Measurements from ENCODE around the gene PITX2.

Gene PITX2

GRCh38 chr4:110634350-110635162 is 11.7 kb upstream of the PITX2 start:
- no peak for TF ChIP-seq CSDC2 (CRISPR knock-in tag; IDR thresholded peaks at IDR 0.05)
- no peak for TF ChIP-seq TSHZ2 (CRISPR knock-in tag; IDR thresholded peaks at IDR 0.05)
- no peak for TF ChIP-seq ZNF8 (CRISPR knock-in tag; IDR thresholded peaks at IDR 0.05)
- TF ChIP-seq ESRRG (CRISPR knock-in tag; IDR thresholded peaks at IDR 0.05): no peak
- no peak for TF ChIP-seq ISL1 (CRISPR knock-in tag; IDR thresholded peaks at IDR 0.05)
- TF ChIP-seq BACH2 (CRISPR knock-in tag; IDR thresholded peaks at IDR 0.05; ENCODE audit: borderline replicate concordance): no peak
- no peak for TF ChIP-seq PPARA (CRISPR knock-in tag; IDR thresholded peaks at IDR 0.05; ENCODE audit: borderline replicate concordance)
- no peak for TF ChIP-seq ZC3H10 (CRISPR knock-in tag; IDR thresholded peaks at IDR 0.05)
- ATAC-seq: no peak

- TF ChIP-seq CSDC2 (CRISPR knock-in tag; IDR thresholded peaks at IDR 0.05): no peak
- TF ChIP-seq PPARA (CRISPR knock-in tag; IDR thresholded peaks at IDR 0.05; ENCODE audit: borderline replicate concordance): no peak
- TF ChIP-seq SNAI2 (CRISPR knock-in tag; IDR thresholded peaks at IDR 0.05): no peak
- no peak for TF ChIP-seq BACH2 (CRISPR knock-in tag; IDR thresholded peaks at IDR 0.05; ENCODE audit: borderline replicate concordance)
- no peak for TF ChIP-seq CSRNP3 (CRISPR knock-in tag; IDR thresholded peaks at IDR 0.05)
- TF ChIP-seq OSR1 (CRISPR knock-in tag; IDR thresholded peaks at IDR 0.05): no peak
- ATAC-seq: no peak
These were observed 10.8 kb upstream of the PITX2 start for GRCh38 chr4:110633358-110634341.

- TF ChIP-seq CSRNP3 (CRISPR knock-in tag; IDR thresholded peaks at IDR 0.05) (no peak), POU6F1 (CRISPR knock-in tag; IDR thresholded peaks at IDR 0.05; ENCODE audit: borderline replicate concordance, low read depth) (no peak), PATZ1 (CRISPR knock-in tag; IDR thresholded peaks at IDR 0.05; ENCODE audit: borderline replicate concordance) (no peak), RARB (CRISPR knock-in tag; IDR thresholded peaks at IDR 0.05) (no peak), TOX (CRISPR knock-in tag; IDR thresholded peaks at IDR 0.05; ENCODE audit: borderline replicate concordance) (no peak), ARNTL (CRISPR knock-in tag; IDR thresholded peaks at IDR 0.05; ENCODE audit: borderline replicate concordance, low read depth) (no peak), BACH2 (CRISPR knock-in tag; IDR thresholded peaks at IDR 0.05; ENCODE audit: borderline replicate concordance) (no peak), GLIS3 (CRISPR knock-in tag; IDR thresholded peaks at IDR 0.05) (no peak), CSDC2 (CRISPR knock-in tag; IDR thresholded peaks at IDR 0.05) (no peak)
- ATAC-seq: no peak
These were observed 9.9 kb upstream of the PITX2 start for GRCh38 chr4:110632506-110633357.

All from SK-N-SH treated with all-trans-retinoic acid at 6 μM for 48 hours (cell line).